HepG2 (cell line): ENCODE measurements around the gene LZTR1.
"Not testable (repeated sequence)": the region's sequence is repeated elsewhere in the genome, so short reads cannot be mapped to it uniquely, and the experiment has no call there.

Source experiments
- HDAC2 ChIP-seq: sonication (generic); formaldehyde crosslinking; IDR thresholded peaks from 2 replicates; pipeline ENCODE4 v1.4.0; 2020; ENCODE audit warnings: missing genetic modification reagents
- RFXAP ChIP-seq: sonication (generic); formaldehyde crosslinking; IDR thresholded peaks from 2 replicates; pipeline ENCODE4 v1.4.0; 2020; ENCODE audit warnings: missing genetic modification reagents, borderline replicate concordance
- SRF ChIP-seq: IDR thresholded peaks from 2 replicates; pipeline ENCODE4 v1.6.1; 2011; ENCODE audit warnings: mild to moderate bottlenecking, low read depth, low read length, moderate library complexity
- YY1 ChIP-seq: IDR thresholded peaks from 2 replicates; pipeline ENCODE4 v1.6.1; 2011; ENCODE audit warnings: low read length, low read depth, moderate library complexity, mild to moderate bottlenecking; ENCODE audit not compliant: insufficient read depth, insufficient replicate concordance
- ZNF3 ChIP-seq: IDR thresholded peaks from 2 replicates; pipeline ENCODE4 v1.7.0; 2017; ENCODE audit warnings: inconsistent platforms
- ZNF550 ChIP-seq: sonication (generic); formaldehyde crosslinking; IDR thresholded peaks from 2 replicates; pipeline ENCODE4 v1.4.0; 2020; ENCODE audit warnings: mild to moderate bottlenecking, missing genetic modification reagents, borderline replicate concordance
- TF ChIP-seq, protein P1 (sequence below): sonication (generic); formaldehyde crosslinking; IDR thresholded peaks from 2 replicates; pipeline ENCODE4 v1.8.1; 2023; ENCODE audit warnings: mild to moderate bottlenecking, missing genetic modification reagents
- TF ChIP-seq, protein P2 (sequence below): sonication (generic); formaldehyde crosslinking; IDR thresholded peaks from 2 replicates; pipeline ENCODE4 v1.5.0; 2020; ENCODE audit warnings: mild to moderate bottlenecking, missing genetic modification reagents, moderate library complexity
- TF ChIP-seq, protein P3 (sequence below): sonication (generic); formaldehyde crosslinking; IDR thresholded peaks from 2 replicates; pipeline ENCODE4 v1.8.1; 2023; ENCODE audit warnings: missing genetic modification reagents, inconsistent platforms, borderline replicate concordance
- TF ChIP-seq, protein P4 (sequence below): sonication (generic); formaldehyde crosslinking; IDR thresholded peaks from 2 replicates; pipeline ENCODE4 v1.4.0; 2020; ENCODE audit warnings: missing genetic modification reagents, borderline replicate concordance
- TF ChIP-seq, protein P5 (sequence below): sonication (generic); formaldehyde crosslinking; conservative IDR thresholded peaks from 2 replicates; pipeline ENCODE4 v1.8.0; 2022; ENCODE audit warnings: missing genetic modification reagents

DNA sequence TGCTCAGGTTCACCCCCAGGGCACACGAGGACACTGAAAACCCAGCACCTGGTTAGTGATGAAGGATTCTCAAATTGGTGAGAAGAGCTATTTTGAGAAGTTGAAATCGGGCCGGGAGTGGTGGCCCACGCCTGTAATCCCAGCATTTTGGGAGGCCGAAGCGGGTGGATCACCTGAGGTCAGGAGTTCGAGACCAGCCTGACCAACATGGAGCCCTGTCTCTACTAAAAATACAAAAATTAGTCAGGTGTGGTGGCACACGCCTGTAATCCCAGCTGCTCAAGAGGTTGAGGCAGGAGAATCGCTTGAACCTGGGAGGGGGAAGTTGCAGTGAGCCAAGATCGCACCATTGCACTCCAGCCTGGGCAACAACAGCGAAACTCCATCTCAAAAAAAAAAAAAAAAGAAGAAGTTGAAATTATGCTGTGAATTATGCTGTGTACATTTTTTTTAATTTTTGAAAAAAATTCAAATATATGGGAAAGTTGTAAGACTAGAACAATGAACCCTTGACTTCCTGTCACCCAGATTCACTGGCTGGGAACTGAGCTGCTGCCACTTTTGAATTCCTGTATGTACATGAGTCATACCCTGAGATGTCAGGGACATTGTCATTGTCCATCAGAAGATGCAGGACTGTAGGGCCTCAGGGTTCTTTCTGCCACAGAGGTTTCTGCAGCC lies 9.9 kb upstream of the LZTR1 start:
- TF ChIP-seq ZNF550 (CRISPR knock-in tag); SRF; RFXAP (CRISPR knock-in tag); YY1; HDAC2 (CRISPR knock-in tag); ZNF3 (CRISPR knock-in tag): not testable (repeated sequence)
- TF ChIP-seq, protein P1, sequence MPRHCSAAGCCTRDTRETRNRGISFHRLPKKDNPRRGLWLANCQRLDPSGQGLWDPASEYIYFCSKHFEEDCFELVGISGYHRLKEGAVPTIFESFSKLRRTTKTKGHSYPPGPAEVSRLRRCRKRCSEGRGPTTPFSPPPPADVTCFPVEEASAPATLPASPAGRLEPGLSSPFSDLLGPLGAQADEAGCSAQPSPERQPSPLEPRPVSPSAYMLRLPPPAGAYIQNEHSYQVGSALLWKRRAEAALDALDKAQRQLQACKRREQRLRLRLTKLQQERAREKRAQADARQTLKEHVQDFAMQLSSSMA (CRISPR knock-in tag), result not testable (repeated sequence)
- TF ChIP-seq, protein P2, sequence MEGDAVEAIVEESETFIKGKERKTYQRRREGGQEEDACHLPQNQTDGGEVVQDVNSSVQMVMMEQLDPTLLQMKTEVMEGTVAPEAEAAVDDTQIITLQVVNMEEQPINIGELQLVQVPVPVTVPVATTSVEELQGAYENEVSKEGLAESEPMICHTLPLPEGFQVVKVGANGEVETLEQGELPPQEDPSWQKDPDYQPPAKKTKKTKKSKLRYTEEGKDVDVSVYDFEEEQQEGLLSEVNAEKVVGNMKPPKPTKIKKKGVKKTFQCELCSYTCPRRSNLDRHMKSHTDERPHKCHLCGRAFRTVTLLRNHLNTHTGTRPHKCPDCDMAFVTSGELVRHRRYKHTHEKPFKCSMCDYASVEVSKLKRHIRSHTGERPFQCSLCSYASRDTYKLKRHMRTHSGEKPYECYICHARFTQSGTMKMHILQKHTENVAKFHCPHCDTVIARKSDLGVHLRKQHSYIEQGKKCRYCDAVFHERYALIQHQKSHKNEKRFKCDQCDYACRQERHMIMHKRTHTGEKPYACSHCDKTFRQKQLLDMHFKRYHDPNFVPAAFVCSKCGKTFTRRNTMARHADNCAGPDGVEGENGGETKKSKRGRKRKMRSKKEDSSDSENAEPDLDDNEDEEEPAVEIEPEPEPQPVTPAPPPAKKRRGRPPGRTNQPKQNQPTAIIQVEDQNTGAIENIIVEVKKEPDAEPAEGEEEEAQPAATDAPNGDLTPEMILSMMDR, result not testable (repeated sequence)
- TF ChIP-seq, protein P3, sequence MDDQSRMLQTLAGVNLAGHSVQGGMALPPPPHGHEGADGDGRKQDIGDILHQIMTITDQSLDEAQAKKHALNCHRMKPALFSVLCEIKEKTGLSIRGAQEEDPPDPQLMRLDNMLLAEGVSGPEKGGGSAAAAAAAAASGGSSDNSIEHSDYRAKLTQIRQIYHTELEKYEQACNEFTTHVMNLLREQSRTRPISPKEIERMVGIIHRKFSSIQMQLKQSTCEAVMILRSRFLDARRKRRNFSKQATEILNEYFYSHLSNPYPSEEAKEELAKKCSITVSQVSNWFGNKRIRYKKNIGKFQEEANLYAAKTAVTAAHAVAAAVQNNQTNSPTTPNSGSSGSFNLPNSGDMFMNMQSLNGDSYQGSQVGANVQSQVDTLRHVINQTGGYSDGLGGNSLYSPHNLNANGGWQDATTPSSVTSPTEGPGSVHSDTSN (CRISPR knock-in tag), result not testable (repeated sequence)
- TF ChIP-seq, protein P4, sequence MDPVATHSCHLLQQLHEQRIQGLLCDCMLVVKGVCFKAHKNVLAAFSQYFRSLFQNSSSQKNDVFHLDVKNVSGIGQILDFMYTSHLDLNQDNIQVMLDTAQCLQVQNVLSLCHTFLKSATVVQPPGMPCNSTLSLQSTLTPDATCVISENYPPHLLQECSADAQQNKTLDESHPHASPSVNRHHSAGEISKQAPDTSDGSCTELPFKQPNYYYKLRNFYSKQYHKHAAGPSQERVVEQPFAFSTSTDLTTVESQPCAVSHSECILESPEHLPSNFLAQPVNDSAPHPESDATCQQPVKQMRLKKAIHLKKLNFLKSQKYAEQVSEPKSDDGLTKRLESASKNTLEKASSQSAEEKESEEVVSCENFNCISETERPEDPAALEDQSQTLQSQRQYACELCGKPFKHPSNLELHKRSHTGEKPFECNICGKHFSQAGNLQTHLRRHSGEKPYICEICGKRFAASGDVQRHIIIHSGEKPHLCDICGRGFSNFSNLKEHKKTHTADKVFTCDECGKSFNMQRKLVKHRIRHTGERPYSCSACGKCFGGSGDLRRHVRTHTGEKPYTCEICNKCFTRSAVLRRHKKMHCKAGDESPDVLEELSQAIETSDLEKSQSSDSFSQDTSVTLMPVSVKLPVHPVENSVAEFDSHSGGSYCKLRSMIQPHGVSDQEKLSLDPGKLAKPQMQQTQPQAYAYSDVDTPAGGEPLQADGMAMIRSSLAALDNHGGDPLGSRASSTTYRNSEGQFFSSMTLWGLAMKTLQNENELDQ (CRISPR knock-in tag), result not testable (repeated sequence)
- TF ChIP-seq, protein P5, sequence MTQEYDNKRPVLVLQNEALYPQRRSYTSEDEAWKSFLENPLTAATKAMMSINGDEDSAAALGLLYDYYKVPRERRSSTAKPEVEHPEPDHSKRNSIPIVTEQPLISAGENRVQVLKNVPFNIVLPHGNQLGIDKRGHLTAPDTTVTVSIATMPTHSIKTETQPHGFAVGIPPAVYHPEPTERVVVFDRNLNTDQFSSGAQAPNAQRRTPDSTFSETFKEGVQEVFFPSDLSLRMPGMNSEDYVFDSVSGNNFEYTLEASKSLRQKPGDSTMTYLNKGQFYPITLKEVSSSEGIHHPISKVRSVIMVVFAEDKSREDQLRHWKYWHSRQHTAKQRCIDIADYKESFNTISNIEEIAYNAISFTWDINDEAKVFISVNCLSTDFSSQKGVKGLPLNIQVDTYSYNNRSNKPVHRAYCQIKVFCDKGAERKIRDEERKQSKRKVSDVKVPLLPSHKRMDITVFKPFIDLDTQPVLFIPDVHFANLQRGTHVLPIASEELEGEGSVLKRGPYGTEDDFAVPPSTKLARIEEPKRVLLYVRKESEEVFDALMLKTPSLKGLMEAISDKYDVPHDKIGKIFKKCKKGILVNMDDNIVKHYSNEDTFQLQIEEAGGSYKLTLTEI, result not testable (repeated sequence)
